ENCODE results near the gene SHISAL2A. TPM values are rescaled to one million over a fixed set of nuclear protein-coding genes. Genes with fewer than 3 reads are reported as not detected.

SHISAL2A gene
- total and polyA plus RNA-seq, 2 of the 8 experiments (the other 6 are each of a cell fraction or from before 2014, with no cell fraction given), result 0.74 to 2.1 TPM

- TF ChIP-seq GABPA (IDR thresholded peaks at IDR 0.05; ENCODE audit: borderline replicate concordance, insufficient read depth, low read length), result no peak
Observed at GRCh38 chr1:52665006-52665941, 32.3 kb downstream of the SHISAL2A start (continued).

All from H1 (cell line).